Gastroesophageal sphincter (tissue), 4 donors: ENCODE measurements around the gene EFHC1. TPM values are rescaled to one million over a fixed set of nuclear protein-coding genes. Genes with fewer than 3 reads are reported as not detected.
A peak's percentile ranks its signal among the peaks of the same experiment; 100 is the strongest.

Source experiments
- ATAC-seq: fragments of 150-250 bp; one replicate; pipeline ENCODE4 v1.9.1; 2016; ENCODE audit warnings: mild to moderate bottlenecking, moderate library complexity
- H3K27ac ChIP-seq, 4 donors: fragments of 200-600 bp; sonication (generic) in 3 of 4; 1 replicate in 3 of 4; 2 replicates in 1 of 4; pipeline ENCODE4 v1.5.1; 2016 to 2019
- H3K27me3 ChIP-seq: fragments of 200-600 bp; sonication (generic); one replicate; pipeline ENCODE4 v1.5.1; 2019
- H3K36me3 ChIP-seq, 2 donors: fragments of 200-600 bp; sonication (generic); one replicate each; pipeline ENCODE4 v1.5.1; 2019; ENCODE audit warnings: control low read depth in 1 of 2
- H3K4me1 ChIP-seq, 3 donors: fragments of 200-600 bp; sonication (generic); 1 replicate in 2 of 3; 2 replicates in 1 of 3; pipeline ENCODE4 v1.5.1; 2016 to 2019; ENCODE audit warnings: control low read depth in 2 of 3
- H3K4me3 ChIP-seq, 2 donors: fragments of 200-600 bp; sonication (generic); one replicate each; pipeline ENCODE4 v1.5.1; 2019; ENCODE audit warnings: mild to moderate bottlenecking in 1 of 2, moderate library complexity in 1 of 2
- H3K9me3 ChIP-seq, 3 donors: fragments of 200-600 bp; sonication (generic); one replicate each; pipeline ENCODE4 v1.5.1; 2017 to 2019; ENCODE audit warnings: control low read depth in 2 of 3
- EP300 ChIP-seq: sonication (generic); formaldehyde crosslinking; IDR thresholded peaks from one replicate; pipeline ENCODE4 v1.6.1; 2017; ENCODE audit warnings: antibody characterized with exemption, mild to moderate bottlenecking
- POLR2A ChIP-seq, 2 donors: fragments of 450-650 bp; IDR thresholded peaks; one replicate each; pipeline ENCODE4 v1.6.1; 2017; ENCODE audit warnings: antibody characterized with exemption in 2 of 2, mild to moderate bottlenecking in 2 of 2, moderate library complexity in 1 of 2
- POLR2AphosphoS5 ChIP-seq: sonication (generic); formaldehyde crosslinking; IDR thresholded peaks from one replicate; pipeline ENCODE4 v1.6.1; 2017; ENCODE audit warnings: antibody characterized with exemption
- WGBS, 2 donors: methylation state at CpG; one replicate each; pipeline ENCODE4 v1.1.5; 2018; ENCODE audit warnings: low coverage in 1 of 2; 5-methylcytosine and 5-hydroxymethylcytosine counted together
- total RNA-seq, 4 donors: library from RNA; depleted of rRNA; stranded (reverse); fragments of >200 nt; gene quantifications; one replicate each; pipeline ENCODE4 v1.1.0, GENCODE V29; 2016
- TF ChIP-seq, protein P1 (sequence below), 4 experiments: fragments of 200-600 bp in 2 of 4; fragments of 450-650 bp in 2 of 4; sonication (generic) in 1 of 4; IDR thresholded peaks; one replicate each; pipeline ENCODE4 v1.5.1; 2017 to 2019; ENCODE audit warnings: antibody characterized with exemption in 4 of 4, mild to moderate bottlenecking in 2 of 4, moderate library complexity in 2 of 4

EFHC1 gene
- total RNA-seq, 4 donors from 2014 or later: 5.1 to 27.4 (median 12.9) TPM

DNA sequence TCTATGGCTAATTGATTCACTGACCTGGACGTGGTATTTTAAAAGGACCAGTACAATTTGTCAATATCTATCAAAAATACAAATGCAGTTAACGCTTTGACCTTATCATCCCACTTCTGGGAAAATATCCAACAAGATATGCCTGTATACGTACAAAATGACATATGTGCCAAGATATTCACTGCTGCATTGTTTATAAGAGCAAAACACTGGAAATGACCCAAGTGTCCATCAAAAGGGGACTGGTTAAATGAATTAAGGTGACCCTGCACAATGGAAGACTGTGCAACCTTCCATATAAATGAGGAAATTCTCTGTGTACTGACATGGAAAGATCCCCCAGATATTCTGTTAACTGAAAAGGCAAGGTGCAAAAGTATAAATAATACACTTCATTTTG, 142.8 kb downstream of the EFHC1 start:
- no peak overlapping the region for H3K4me3 ChIP-seq
- H3K4me1 ChIP-seq: peaks cover 3 to 83% (median 29%) of the 10 kb centered on the region in 3 donors
- no peaks in the 10 kb centered on the region for H3K27me3 ChIP-seq
- H3K9me3 ChIP-seq: no peaks in the 10 kb centered on the region
- H3K36me3 ChIP-seq: no peaks in the 10 kb centered on the region
- H3K27ac ChIP-seq: no peak overlapping the region
- 44 to 47% methylated on average over 3 of the region's 3 CpGs for WGBS, 2 donors
- no peak for ATAC-seq
- TF ChIP-seq POLR2A (IDR thresholded peaks at IDR 0.05) (no peak), EP300 (no peak), POLR2AphosphoS5 (no peak)
- TF ChIP-seq, protein P1, sequence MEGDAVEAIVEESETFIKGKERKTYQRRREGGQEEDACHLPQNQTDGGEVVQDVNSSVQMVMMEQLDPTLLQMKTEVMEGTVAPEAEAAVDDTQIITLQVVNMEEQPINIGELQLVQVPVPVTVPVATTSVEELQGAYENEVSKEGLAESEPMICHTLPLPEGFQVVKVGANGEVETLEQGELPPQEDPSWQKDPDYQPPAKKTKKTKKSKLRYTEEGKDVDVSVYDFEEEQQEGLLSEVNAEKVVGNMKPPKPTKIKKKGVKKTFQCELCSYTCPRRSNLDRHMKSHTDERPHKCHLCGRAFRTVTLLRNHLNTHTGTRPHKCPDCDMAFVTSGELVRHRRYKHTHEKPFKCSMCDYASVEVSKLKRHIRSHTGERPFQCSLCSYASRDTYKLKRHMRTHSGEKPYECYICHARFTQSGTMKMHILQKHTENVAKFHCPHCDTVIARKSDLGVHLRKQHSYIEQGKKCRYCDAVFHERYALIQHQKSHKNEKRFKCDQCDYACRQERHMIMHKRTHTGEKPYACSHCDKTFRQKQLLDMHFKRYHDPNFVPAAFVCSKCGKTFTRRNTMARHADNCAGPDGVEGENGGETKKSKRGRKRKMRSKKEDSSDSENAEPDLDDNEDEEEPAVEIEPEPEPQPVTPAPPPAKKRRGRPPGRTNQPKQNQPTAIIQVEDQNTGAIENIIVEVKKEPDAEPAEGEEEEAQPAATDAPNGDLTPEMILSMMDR (IDR thresholded peaks at IDR 0.05): no peak

DNA sequence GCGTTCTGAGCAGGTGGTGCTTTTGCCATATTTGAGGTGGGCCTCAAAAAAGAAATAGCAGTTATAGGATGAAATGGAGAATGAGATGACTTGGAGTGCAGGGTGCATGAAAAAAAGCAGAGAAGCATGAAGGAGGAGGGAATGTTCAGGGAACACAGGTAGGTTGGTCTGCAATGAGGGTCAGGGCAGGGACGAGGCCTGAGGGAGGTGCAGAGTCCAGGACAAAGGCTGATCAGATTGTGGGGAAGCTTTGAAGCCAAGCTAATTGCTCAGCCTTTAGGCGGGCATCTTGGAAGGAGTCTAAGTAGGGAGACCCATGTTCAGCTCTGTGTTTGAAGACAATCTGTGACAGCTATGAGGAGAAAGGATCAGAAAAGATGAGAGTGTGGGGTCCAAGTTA, 144.7 kb downstream of the EFHC1 start:
- Histone ChIP-seq H3K36me3 (no peaks in the 10 kb centered on the region), H3K9me3 (no peaks in the 10 kb centered on the region), H3K27ac (no peak overlapping the region), H3K4me1 (peaks cover 3 to 87% (median 35%) of the 10 kb centered on the region in 3 donors), H3K4me3 (no peak overlapping the region), H3K27me3 (no peaks in the 10 kb centered on the region)
- TF ChIP-seq POLR2AphosphoS5: no peak
- TF ChIP-seq POLR2A (IDR thresholded peaks at IDR 0.05): no peak
- TF ChIP-seq EP300: no peak
- TF ChIP-seq, protein P1 (IDR thresholded peaks at IDR 0.05): no peak
- WGBS, 2 donors: 89 to 100% methylated on average over 1 to 3 of the region's 3 CpGs
- ATAC-seq: no peak

DNA sequence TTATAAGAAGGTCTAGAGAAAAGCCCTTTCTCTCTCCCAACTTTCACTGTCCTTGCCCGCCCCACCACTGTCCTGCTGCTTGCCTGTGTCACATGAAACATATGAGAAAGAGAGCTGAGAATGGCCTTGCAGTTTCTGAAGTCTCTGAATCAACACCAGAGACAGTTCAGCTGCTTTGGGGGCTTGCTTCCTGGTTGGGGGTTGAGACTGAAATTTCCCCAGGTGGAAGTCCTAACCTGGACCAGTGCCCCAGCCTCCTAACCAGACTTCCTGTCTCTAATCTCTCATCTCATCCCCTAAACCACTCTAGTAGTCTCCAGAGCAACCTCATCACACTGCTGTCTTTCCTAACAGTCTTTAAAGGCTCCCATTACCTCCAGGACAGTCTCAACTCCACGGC, 146.1 kb downstream of the EFHC1 start:
- no peaks in the 10 kb centered on the region for H3K36me3 ChIP-seq
- 71 to 100% methylated on average over 1 to 2 of the region's 2 CpGs for WGBS, 2 donors
- H3K4me1 ChIP-seq: peaks cover 11 to 87% (median 48%) of the 10 kb centered on the region in 3 donors
- TF ChIP-seq, protein P1 (IDR thresholded peaks at IDR 0.05): no peak
- no peak for TF ChIP-seq POLR2AphosphoS5
- no peak for TF ChIP-seq EP300
- TF ChIP-seq POLR2A (IDR thresholded peaks at IDR 0.05): no peak
- peak overlapping the region in 3 of 4 donors; percentile 38 to 99 (median 66) for H3K27ac ChIP-seq
- no peaks in the 10 kb centered on the region for H3K27me3 ChIP-seq
- no peak overlapping the region for H3K4me3 ChIP-seq
- H3K9me3 ChIP-seq: no peaks in the 10 kb centered on the region
- no peak for ATAC-seq

DNA sequence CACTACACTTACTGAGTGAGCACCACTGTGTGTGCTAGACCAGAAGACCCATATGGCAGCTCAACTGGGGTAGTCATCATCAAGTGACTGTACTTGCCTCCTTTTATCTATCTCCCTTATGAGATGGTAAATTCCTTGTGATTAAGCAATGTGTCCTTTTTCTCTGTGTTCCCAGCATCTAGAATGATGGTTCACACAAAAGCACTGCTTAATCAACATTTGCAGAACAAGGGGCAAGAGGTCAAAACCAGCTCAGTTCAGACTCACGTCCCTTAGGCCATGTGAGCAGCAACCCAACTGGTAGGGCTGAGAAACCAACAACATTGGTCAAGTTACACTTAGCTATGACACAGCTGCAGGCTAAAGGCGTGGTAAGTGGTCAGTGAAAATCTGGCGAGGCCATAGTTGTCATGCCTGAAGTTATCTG, 146.7 kb downstream of the EFHC1 start:
- no peak for TF ChIP-seq POLR2A (IDR thresholded peaks at IDR 0.05)
- no peak for TF ChIP-seq EP300
- TF ChIP-seq POLR2AphosphoS5: peak; percentile 68
- H3K9me3 ChIP-seq: no peaks in the 10 kb centered on the region
- H3K27me3 ChIP-seq: no peaks in the 10 kb centered on the region
- H3K36me3 ChIP-seq: no peaks in the 10 kb centered on the region
- H3K27ac ChIP-seq: peak overlapping the region in 3 of 4 donors; percentile 38 to 99 (median 66)
- peaks cover 11 to 93% (median 51%) of the 10 kb centered on the region in 3 donors for H3K4me1 ChIP-seq
- 51 to 70% methylated on average over 2 to 3 of the region's 3 CpGs for WGBS, 2 donors
- no peak overlapping the region for H3K4me3 ChIP-seq
- peak; percentile 79 for ATAC-seq

DNA sequence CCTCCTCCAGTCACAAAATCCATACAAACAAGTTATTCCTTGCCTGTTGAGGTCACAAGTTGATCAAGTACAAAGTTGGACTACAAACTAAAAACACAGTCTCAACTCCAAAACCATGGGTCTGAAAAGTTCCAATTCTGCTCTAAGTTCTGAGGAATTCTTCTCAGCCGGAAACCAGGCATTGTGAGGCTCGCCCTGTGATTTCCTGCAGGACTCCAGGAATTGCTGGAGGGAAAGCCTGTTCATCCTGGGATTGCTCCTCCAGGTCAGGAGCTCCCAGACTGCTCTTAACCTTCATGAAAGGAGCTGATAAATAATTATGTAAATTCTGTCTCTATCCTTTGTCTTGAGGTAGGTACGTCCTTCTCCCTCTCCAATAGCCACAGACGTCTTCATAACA, 148.2 kb downstream of the EFHC1 start:
- ATAC-seq: no peak
- H3K27me3 ChIP-seq: no peaks in the 10 kb centered on the region
- 57 to 59% methylated on average over 3 to 4 of the region's 4 CpGs for WGBS, 2 donors
- no peak for TF ChIP-seq POLR2AphosphoS5
- no peaks in the 10 kb centered on the region for H3K36me3 ChIP-seq
- H3K4me3 ChIP-seq: no peak overlapping the region
- H3K27ac ChIP-seq: peak overlapping the region in 3 of 4 donors; percentile 27 to 99 (median 40)
- peaks cover 15 to 96% (median 56%) of the 10 kb centered on the region in 3 donors for H3K4me1 ChIP-seq
- H3K9me3 ChIP-seq: no peaks in the 10 kb centered on the region

DNA sequence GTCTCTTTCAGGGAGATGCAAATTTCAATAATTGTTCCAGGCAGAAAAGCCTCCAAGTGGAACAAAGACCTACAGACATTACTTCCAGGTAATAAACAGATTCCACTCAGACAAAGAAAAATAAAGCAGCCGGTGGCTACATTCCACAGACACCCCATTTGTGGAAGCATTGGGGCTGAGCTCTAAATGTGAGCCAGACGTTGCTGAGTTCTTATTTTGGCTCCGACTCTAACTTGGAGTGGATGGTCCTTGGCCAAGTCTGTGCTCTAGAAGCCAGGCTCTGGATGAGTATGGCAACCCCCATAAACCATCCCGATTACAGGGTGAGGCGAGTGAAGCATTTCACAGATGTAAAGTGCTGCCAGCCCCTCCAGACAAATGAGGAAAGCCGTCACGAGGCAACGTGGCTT, 150.2 kb downstream of the EFHC1 start:
- Histone ChIP-seq H3K9me3 (no peaks in the 10 kb centered on the region), H3K4me1 (peaks cover 25 to 100% (median 70%) of the 10 kb centered on the region in 3 donors), H3K27me3 (no peaks in the 10 kb centered on the region), H3K4me3 (no peak overlapping the region), H3K27ac (peak overlapping the region; percentile 8 to 99 (median 83)), H3K36me3 (no peaks in the 10 kb centered on the region)
- peak; percentile 56 for ATAC-seq
- TF ChIP-seq POLR2AphosphoS5: peak; percentile 31
- no peak for TF ChIP-seq POLR2A (IDR thresholded peaks at IDR 0.05)
- TF ChIP-seq, protein P1 (IDR thresholded peaks at IDR 0.05): no peak
- TF ChIP-seq EP300: no peak
- WGBS, 2 donors: 0 to 21% methylated on average over 1 to 5 of the region's 8 CpGs
